ENCODE measurements around the gene FEM1B.

DNA sequence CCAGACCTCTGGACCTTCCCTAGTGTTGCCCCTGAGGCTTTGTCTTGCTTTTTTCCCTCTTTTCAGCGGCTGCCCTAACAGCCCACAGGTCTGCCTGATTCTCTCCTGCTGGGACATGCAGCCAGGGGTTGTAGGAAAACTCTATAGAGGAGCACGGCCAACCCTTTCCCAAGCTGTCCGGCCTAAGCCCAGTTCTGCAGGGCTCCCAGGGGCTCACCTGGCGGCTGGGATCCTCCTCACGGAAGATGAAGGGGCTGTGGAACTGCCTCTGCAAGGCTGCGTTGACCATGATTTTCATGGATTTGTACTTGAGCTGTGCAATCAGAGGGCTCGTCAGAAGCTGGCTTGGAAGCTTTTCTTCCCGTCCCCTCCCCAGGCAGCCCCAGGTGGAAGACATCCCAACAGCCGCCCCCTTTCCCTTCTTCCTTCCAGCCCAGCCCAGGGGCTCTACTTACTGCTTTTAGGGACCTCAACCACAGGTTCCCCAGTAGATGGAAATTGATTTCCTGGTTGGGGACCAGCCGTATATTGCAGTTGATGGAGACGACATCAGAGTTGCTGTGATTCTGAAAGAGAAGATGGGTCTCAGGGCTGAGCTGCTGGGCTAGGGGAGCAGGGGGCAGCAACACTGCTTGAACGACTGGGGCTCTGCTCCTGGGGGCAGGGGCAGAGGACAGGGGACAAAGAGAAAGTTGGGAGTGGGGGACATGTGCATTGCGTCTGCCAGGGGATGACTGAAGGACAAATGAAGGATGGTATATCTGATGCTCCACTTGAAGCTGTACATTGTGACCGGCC is 29.8 kb downstream of the FEM1B start:
- TF ChIP-seq, protein P1, sequence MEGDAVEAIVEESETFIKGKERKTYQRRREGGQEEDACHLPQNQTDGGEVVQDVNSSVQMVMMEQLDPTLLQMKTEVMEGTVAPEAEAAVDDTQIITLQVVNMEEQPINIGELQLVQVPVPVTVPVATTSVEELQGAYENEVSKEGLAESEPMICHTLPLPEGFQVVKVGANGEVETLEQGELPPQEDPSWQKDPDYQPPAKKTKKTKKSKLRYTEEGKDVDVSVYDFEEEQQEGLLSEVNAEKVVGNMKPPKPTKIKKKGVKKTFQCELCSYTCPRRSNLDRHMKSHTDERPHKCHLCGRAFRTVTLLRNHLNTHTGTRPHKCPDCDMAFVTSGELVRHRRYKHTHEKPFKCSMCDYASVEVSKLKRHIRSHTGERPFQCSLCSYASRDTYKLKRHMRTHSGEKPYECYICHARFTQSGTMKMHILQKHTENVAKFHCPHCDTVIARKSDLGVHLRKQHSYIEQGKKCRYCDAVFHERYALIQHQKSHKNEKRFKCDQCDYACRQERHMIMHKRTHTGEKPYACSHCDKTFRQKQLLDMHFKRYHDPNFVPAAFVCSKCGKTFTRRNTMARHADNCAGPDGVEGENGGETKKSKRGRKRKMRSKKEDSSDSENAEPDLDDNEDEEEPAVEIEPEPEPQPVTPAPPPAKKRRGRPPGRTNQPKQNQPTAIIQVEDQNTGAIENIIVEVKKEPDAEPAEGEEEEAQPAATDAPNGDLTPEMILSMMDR (IDR thresholded peaks at IDR 0.05; ENCODE audit: low read length): no peak
- no peak for TF ChIP-seq EZH2phosphoT487 (IDR thresholded peaks at IDR 0.05; ENCODE audit: low read length)
- no peak for TF ChIP-seq EZH2 (optimal IDR thresholded peaks at IDR 0.05; ENCODE audit: low read depth, low read length)

Data from MM.1S (cell line).